VCaP (cell line): Measurements from ENCODE around the gene NRCAM.

Experiments used
- H3K27ac ChIP-seq: fragments of 450-650 bp; 2 replicates; pipeline ENCODE4 v1.5.1; 2017
- TF ChIP-seq, protein P1 (sequence below): fragments of 450-650 bp; conservative IDR thresholded peaks from 2 replicates; pipeline ENCODE4 v1.5.1; 2017; ENCODE audit warnings: mild to moderate bottlenecking, moderate library complexity

Gene NRCAM

DNA sequence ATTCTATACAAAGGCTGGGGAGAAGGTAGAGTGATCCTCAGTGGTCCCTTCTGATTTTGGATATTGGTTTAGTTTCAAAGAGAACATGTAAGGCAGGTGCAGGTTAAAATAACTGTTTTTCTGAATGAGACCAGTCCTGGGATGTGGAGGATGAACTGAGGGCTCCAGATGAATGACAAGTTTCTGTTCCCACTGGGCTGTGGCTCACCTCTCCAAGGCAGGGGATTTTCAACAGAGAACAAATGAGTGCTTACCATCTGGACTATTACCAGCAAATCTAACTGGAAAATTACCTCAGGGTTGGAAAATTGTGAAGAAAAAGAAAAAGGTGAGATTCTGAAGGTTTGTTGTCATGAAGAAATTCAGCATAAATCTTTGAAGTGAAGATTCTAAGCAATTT, 334.1 kb downstream of the NRCAM start:
- no peak overlapping the region for H3K27ac ChIP-seq
- TF ChIP-seq, protein P1, sequence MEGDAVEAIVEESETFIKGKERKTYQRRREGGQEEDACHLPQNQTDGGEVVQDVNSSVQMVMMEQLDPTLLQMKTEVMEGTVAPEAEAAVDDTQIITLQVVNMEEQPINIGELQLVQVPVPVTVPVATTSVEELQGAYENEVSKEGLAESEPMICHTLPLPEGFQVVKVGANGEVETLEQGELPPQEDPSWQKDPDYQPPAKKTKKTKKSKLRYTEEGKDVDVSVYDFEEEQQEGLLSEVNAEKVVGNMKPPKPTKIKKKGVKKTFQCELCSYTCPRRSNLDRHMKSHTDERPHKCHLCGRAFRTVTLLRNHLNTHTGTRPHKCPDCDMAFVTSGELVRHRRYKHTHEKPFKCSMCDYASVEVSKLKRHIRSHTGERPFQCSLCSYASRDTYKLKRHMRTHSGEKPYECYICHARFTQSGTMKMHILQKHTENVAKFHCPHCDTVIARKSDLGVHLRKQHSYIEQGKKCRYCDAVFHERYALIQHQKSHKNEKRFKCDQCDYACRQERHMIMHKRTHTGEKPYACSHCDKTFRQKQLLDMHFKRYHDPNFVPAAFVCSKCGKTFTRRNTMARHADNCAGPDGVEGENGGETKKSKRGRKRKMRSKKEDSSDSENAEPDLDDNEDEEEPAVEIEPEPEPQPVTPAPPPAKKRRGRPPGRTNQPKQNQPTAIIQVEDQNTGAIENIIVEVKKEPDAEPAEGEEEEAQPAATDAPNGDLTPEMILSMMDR = no peak

DNA sequence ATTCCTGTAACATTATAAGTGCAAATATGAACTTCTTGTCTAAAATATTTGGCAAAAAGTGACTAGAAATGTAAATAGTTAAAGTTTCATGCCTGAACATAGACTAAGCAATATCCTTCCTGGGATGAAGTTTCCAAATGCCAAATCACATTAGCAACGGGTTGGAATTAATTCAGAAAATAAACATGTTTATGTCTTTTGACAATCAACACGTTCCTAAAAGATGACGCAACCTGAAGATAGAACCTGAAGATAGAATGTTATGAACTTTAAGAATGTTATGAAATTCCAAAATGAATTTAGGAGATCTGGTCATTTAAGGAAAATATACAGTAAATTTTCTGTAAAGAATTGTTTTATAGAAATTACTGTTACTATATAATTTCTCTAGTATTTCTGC, 335.3 kb downstream of the NRCAM start:
- TF ChIP-seq, protein P1 = no peak
- H3K27ac ChIP-seq = no peak overlapping the region

DNA sequence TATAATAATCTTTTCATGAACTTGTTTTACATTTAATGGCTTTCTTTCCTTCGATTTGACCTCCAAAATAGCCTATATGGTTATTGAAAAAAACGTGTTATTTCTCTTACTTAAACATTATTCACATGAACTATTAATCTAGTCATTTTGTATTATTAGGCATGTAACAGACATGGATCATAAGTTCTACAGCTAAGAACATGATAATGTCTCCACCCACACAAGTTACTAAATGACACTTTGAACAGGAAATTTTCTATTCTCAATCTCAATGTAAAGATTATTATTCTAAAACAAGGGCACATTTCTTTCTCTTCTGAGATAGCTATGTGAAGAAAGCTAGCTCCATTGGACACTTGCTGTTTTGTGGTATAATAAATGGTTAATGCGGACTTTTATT, 336.0 kb downstream of the NRCAM start:
- TF ChIP-seq, protein P1 = no peak
- H3K27ac ChIP-seq = no peak overlapping the region

DNA sequence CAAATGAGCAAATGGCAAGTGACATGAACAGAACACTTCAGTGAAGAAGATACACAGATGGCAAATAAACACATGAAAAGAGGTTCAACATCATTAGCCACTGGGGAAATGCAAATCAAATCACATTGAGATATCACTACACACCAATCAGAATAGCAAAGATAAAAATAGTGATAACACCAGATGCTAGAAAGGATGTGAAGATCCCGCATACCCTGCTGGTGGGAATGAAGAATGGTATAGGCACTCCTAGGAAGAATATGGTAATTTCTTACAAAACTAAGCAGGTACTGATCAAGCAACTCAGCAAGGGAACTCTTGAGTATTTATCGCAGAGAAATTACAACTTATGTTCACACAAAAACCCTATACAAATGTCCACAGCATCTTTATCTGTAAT, 337.3 kb downstream of the NRCAM start:
- TF ChIP-seq, protein P1 = no peak

DNA sequence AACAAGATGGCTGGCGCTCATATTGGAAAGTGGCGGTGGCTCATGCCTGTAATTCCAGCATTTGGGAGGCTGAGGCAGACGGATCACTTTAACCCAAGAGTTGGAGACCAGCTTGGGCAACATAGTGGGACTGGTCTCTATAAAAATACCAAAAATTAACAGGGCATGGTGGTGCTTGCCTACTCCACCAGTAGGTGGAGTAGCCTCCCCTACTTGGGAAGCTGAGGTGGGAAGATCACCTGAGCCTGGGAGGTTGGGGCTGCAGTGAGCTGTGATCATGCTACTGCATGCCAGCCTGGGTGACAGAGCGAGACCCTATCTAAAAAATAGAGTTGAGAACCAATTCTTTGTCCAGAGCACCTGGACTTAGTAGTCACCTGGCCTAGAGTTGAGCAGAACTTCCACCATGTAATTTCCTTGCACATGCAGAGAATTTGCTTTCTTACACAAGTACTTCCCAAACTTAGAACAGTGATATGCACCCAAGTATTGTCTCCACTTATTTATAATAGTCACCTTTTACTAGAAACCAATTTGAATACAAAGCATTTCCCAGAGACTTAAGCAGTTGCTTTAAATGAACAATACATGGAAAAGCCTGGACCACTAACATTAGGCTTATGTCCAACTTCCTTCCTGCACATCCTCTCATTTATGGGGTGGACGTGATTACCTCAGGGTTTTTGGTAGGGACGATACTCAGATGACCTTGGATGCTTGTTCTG, 342.0 kb downstream of the NRCAM start:
- no peak overlapping the region; the same call in 1 of the 2 replicates for H3K27ac ChIP-seq
- TF ChIP-seq, protein P1 = peak; percentile 69; the same call in 1 of the 2 replicates

More for the DNA sequence above, 337.3 kb downstream of the NRCAM start:
- H3K27ac ChIP-seq = no peak overlapping the region

DNA sequence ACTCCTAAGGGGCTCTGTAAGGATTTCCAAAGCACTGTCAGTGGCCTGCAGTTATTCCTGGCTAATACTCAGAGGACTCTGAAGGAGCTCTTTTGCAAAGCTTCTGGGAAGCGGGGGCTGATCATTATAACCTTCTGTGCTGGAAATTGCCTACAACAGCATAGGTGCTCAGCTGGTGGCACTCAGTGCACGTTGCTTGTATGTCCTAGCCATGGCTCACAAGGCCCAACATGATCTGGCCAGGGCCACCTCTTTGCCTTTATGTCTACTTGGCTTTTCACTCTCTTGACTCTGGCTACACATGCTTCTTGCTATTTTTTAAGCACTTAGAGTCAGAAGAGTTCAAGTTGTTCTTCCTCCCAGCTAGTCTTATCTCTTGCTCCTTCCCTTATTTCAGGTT, 343.6 kb downstream of the NRCAM start:
- no peak overlapping the region for H3K27ac ChIP-seq
- TF ChIP-seq, protein P1 = no peak

DNA sequence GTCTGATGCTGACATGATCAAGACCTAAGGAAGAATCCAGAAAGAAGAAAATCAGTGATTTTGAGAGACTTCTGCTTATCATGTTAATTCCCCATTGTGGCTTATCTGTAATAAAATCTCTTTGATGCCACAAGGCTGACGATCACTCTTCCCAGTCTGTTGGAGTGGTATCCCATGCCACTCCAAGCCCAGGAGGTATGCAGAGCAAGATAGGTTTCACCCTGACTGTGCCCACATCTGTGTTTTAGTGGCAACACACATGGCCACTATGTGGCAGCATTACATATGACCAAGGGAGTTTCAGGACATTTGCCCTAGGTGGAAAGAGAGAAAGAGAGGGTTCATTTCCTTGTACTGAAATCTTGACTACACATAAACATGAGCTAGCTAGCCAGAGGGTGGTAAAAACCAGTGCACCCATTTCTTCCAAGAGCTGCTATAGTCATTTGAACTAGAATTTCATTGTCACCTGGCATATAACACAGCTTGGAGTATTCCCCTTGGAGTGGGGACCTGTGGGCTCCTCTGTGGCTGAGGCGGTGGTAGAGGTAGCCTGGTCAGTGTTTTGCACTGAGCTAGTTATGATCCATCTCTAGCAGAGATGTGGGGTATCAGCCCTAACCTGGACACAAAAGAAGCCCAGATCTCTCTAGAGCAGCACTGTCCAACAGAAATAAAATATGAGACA, 346.9 kb downstream of the NRCAM start:
- TF ChIP-seq, protein P1 = peak; percentile 68
- H3K27ac ChIP-seq = peak overlapping the region; percentile 85
